Lower leg skin (tissue), 4 donors: ENCODE measurements around the gene YJEFN3. TPM values are rescaled to one million over a fixed set of nuclear protein-coding genes. Genes with fewer than 3 reads are reported as not detected.

Experiments used
- DNase-seq, 2 donors: peaks; one replicate each; pipeline ENCODE4 v3.0.0-alpha.2; 2019; ENCODE audit warnings: low spot score in 2 of 2
- H3K4me3 ChIP-seq: fragments of 200-600 bp; sonication (generic); 2 replicates; pipeline ENCODE4 v1.5.1; 2017; ENCODE audit warnings: mild to moderate bottlenecking, low read depth; ENCODE audit not compliant: poor library complexity, severe bottlenecking
- POLR2A ChIP-seq, 2 donors: fragments of 450-650 bp; IDR thresholded peaks; one replicate each; pipeline ENCODE4 v1.6.1; 2016 to 2017; ENCODE audit warnings: antibody characterized with exemption in 2 of 2, mild to moderate bottlenecking in 1 of 2, moderate library complexity in 1 of 2
- WGBS, 2 donors: methylation state at CpG; one replicate each; pipeline ENCODE4 v1.1.5; 2018; 5-methylcytosine and 5-hydroxymethylcytosine counted together
- intact Hi-C: fragments of 100-400 bp; cut with DNase I; formaldehyde crosslinking; loops from one replicate; pipeline ENCODE4 v1.15.0; 2023; ENCODE audit warnings: low total_unique reads
- total RNA-seq, 4 donors: library from RNA; depleted of rRNA; stranded (reverse); fragments of >200 nt; gene quantifications; one replicate each; pipeline ENCODE4 v1.1.0, GENCODE V29; 2016
- TF ChIP-seq, protein P1 (sequence below), 3 donors: fragments of 450-650 bp; IDR thresholded peaks; one replicate each; pipeline ENCODE4 v1.5.1; 2016; ENCODE audit warnings: antibody characterized with exemption in 3 of 3, mild to moderate bottlenecking in 3 of 3, moderate library complexity in 2 of 3

YJEFN3 gene
- total RNA-seq, 4 donors from 2014 or later, result 0.15 to 2.8 (median 0.49) TPM

DNA sequence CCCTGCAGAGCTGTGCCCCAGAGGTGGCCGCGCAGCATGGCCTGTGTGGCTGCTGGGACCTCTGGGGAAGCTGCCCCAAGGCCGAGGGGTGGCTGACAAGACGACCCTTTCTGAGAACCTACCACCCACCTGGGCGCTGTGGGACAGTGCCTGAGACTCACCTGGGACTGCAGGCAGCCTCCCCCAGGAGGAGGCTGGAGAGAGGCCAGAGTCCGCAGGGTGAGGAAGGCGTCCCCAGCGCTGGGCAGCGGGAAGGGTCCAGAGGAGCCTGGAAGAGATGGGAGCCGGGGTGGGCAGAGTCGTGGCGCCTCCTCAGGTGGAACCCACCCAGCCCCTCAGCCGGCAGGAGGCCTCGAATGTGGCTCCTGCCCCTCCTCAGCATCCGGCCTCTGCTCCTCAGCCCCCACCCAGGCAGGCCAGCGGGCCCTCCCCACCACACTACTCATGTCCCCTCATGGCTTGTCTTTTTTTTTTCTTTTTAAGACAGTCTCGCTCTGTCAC lies 34.7 kb downstream of the YJEFN3 start:
- no peak overlapping the region for H3K4me3 ChIP-seq
- no peak for TF ChIP-seq POLR2A (IDR thresholded peaks at IDR 0.05)
- TF ChIP-seq, protein P1, sequence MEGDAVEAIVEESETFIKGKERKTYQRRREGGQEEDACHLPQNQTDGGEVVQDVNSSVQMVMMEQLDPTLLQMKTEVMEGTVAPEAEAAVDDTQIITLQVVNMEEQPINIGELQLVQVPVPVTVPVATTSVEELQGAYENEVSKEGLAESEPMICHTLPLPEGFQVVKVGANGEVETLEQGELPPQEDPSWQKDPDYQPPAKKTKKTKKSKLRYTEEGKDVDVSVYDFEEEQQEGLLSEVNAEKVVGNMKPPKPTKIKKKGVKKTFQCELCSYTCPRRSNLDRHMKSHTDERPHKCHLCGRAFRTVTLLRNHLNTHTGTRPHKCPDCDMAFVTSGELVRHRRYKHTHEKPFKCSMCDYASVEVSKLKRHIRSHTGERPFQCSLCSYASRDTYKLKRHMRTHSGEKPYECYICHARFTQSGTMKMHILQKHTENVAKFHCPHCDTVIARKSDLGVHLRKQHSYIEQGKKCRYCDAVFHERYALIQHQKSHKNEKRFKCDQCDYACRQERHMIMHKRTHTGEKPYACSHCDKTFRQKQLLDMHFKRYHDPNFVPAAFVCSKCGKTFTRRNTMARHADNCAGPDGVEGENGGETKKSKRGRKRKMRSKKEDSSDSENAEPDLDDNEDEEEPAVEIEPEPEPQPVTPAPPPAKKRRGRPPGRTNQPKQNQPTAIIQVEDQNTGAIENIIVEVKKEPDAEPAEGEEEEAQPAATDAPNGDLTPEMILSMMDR (IDR thresholded peaks at IDR 0.05), result no peak
- intact Hi-C loops, result no loop called here
- peak in 1 of 2 donors; percentile 83 for DNase-seq
- WGBS, 2 donors, result 92 to 94% methylated on average over 14 to 17 of the region's 17 CpGs

- no peak overlapping the region for H3K4me3 ChIP-seq
- intact Hi-C loops, result no loop called here
- peak in 1 of 2 donors; percentile 78 for DNase-seq
- TF ChIP-seq, protein P1 (IDR thresholded peaks at IDR 0.05), result no peak
- TF ChIP-seq POLR2A (IDR thresholded peaks at IDR 0.05), result no peak
- WGBS, 2 donors, result 80 to 81% methylated on average over 7 of the region's 7 CpGs
Measured at GRCh38 chr19:19566306-19566705, 37.6 kb downstream of the YJEFN3 start.

DNA sequence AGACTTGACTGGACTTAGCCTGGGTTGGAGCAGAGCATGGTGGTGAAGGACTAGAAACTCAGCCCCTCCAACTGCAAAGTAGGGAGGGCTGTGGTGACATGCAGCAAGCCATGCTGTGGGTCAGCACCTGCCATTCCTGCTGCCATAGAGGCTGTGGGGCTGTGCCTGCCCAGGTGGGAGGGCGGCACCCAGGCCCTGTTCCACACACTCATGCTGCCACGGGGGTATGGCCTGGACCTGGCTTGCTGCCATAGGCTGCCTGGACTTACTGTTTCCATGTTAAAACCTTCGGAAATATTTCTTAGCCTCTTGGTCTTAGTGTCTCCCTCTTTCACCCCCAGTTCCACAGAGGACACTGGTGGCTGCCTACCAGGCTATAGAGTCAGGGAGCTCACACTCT lies 38.7 kb downstream of the YJEFN3 start:
- peak in 1 of 2 donors; percentile 84 for DNase-seq
- 81 to 87% methylated on average over 3 of the region's 3 CpGs for WGBS, 2 donors
- no peak for TF ChIP-seq POLR2A (IDR thresholded peaks at IDR 0.05)
- TF ChIP-seq, protein P1 (IDR thresholded peaks at IDR 0.05), result no peak
- no peak overlapping the region for H3K4me3 ChIP-seq
- intact Hi-C loops, result no loop called here

DNA sequence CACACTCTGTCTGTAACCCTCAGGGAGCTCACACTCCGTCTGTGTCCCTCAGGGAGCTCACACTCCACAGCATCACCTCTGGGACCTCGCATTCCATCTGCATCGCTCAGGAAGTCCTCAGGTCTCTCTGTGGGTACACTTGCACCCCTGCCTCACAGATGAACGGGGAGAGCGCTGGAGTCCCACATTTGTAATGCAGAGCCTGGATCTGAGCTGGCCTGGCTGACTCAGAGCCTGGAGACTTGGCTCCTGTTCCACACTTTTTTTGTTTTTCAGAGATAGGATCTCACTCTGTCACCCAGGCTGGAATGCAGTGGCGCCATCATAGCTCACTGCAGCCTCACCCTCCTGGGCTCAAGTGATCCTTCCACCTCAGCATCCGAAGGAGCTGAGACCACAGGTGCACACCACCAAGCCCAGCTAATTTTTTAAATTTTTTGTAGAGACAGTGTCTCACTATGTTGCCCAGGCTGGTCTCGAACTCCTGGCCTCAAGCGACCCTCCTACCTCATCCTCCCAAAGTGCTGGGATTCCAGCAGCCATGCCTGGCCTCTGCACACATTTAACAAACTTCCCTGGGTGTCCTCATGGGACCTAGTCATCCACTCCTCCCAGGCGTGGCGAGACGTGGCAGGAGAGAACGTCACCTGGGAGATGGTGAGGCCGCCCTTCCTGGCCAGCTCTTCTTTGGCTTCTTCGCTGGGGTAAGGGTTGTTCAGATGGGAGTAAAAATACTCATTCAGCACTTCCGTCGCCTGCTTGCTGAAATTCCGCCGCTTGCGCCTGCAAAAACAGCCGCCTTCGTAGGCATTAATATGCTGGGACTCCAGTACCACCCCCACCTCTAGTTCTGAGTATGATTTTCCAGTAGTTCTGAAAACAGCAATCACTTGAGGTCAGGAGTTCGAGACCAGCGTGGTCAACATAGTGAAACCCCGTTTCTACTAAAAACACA lies 40.4 kb downstream of the YJEFN3 start:
- DNase-seq, result peak in 1 of 2 donors; percentile 64
- no peak for TF ChIP-seq POLR2A (IDR thresholded peaks at IDR 0.05)
- TF ChIP-seq, protein P1 (IDR thresholded peaks at IDR 0.05), result no peak
- no peak overlapping the region for H3K4me3 ChIP-seq
- intact Hi-C loops, result no loop called here
- WGBS, 2 donors, result 89 to 91% methylated on average over 25 of the region's 25 CpGs

DNA sequence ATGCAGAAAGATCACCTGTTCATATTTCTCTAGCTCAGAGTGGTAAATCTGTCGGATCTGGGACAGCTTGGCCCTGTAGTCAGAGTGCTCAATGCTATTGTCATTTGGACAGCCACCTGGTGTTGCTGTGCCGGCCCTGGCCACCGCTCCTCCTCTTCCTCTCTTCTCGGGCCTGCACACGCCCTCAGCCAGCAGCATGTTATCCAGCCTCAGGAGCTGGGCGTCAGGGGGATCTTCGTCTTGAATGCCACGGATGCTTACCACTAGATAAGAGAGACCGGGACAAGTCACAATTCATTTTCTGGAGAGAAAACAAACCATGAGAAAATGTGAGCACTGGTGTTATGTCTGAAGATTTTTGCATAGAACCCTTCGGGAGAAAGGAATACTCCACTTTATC lies 41.9 kb downstream of the YJEFN3 start:
- 91% methylated on average over 10 of the region's 10 CpGs for WGBS, 2 donors
- TF ChIP-seq, protein P1 (IDR thresholded peaks at IDR 0.05), result no peak
- TF ChIP-seq POLR2A (IDR thresholded peaks at IDR 0.05), result no peak
- intact Hi-C loops, result no loop called here
- no peak for DNase-seq
- no peak overlapping the region for H3K4me3 ChIP-seq
